GM19023 (cell line): ENCODE data around the gene ADGRF5.
"Not testable (repeated sequence)": the region's sequence is repeated elsewhere in the genome, so short reads cannot be mapped to it uniquely, and the experiment has no call there.

ENCODE experiments used
- ATAC-seq: cut with Tn5 transposase; IDR thresholded peaks from one replicate; pipeline ENCODE4 v1.9.1; 2021; ENCODE audit warnings: mild to moderate bottlenecking, moderate library complexity; ENCODE audit not compliant: unreplicated experiment

ADGRF5 gene

GRCh38 chr6:46834257-46834916, 87.4 kb downstream of the ADGRF5 start:
- ATAC-seq = not testable (repeated sequence)

- ATAC-seq = no peak
Measured at GRCh38 chr6:46832816-46833215, 88.9 kb downstream of the ADGRF5 start.

- ATAC-seq = no peak
Measured at GRCh38 chr6:46828939-46829338, 92.8 kb downstream of the ADGRF5 start.

- no peak for ATAC-seq
Measured at GRCh38 chr6:46821458-46821881, 100.3 kb downstream of the ADGRF5 start.

GRCh38 chr6:46819561-46819960, 102.2 kb downstream of the ADGRF5 start:
- no peak for ATAC-seq

GRCh38 chr6:46816626-46817025, 105.1 kb downstream of the ADGRF5 start:
- ATAC-seq = no peak

- no peak for ATAC-seq
Measured at GRCh38 chr6:46815130-46815529, 106.6 kb downstream of the ADGRF5 start.

GRCh38 chr6:46808806-46809205, 112.9 kb downstream of the ADGRF5 start:
- no peak for ATAC-seq
